C4-2B (cell line): ENCODE results near the gene C2orf72.

Source experiments
- H3K27ac ChIP-seq: fragments of 450-650 bp; 2 replicates; pipeline ENCODE4 v1.5.1; 2017
- CTCF ChIP-seq: fragments of 450-650 bp; conservative IDR thresholded peaks from 2 replicates; pipeline ENCODE4 v1.5.1; 2017; ENCODE audit warnings: mild to moderate bottlenecking
- ZFX ChIP-seq: fragments of 450-650 bp; IDR thresholded peaks from 2 replicates; pipeline ENCODE4 v1.6.1; 2017

C2orf72 gene

GRCh38 chr2:231093933-231094332 lies 56.6 kb downstream of the C2orf72 start:
- no peak overlapping the region for H3K27ac ChIP-seq
- TF ChIP-seq ZFX (no peak), CTCF (no peak)

GRCh38 chr2:231094736-231095346 lies 57.5 kb downstream of the C2orf72 start:
- H3K27ac ChIP-seq: no peak overlapping the region
- TF ChIP-seq ZFX (no peak), CTCF (no peak)
